Naive thymus-derived CD4-positive, alpha-beta T cell (primary cell): Measurements from ENCODE around the gene ISX. TPM values are rescaled to one million over a fixed set of nuclear protein-coding genes. Genes with fewer than 3 reads are reported as not detected.

ENCODE experiments used
- ATAC-seq: fragments of 150-1000 bp; cut with Tn5 transposase; 2 replicates; pipeline ENCODE4 v1.10.0; 2021; ENCODE audit warnings: mild to moderate bottlenecking, moderate library complexity
- CTCF ChIA-PET: fragments of 350-600 bp; sonication (Branson Sonifier 250); formaldehyde crosslinking; loops from one replicate; lab custom pipeline; 2021; ENCODE audit warnings: antibody characterized with exemption; lab: Charles Lee
- POLR2A ChIA-PET: fragments of 350-600 bp; sonication (Branson Sonifier 250); formaldehyde crosslinking; loops from one replicate; lab custom pipeline; 2021; ENCODE audit warnings: antibody characterized with exemption, inconsistent platforms; lab: Charles Lee
- DNase-seq, 9 donors: peaks; one replicate each; pipeline versions ENCODE4 v3.0.0 to v3.0.0-alpha.2; 2020 to 2022; ENCODE audit warnings: mixed read lengths in 1 of 9
- H3K27ac ChIP-seq: one replicate; pipeline ENCODE4 v1.7.0; 2013; ENCODE audit warnings: mild to moderate bottlenecking, low read depth, low read length, moderate library complexity
- H3K27me3 ChIP-seq, 2 donors: one replicate each; pipeline ENCODE4 v1.7.0; 2013; ENCODE audit warnings: low read length in 2 of 2, mild to moderate bottlenecking in 2 of 2, moderate library complexity in 2 of 2; ENCODE audit not compliant: control insufficient read depth in 2 of 2, insufficient read depth in 2 of 2
- H3K36me3 ChIP-seq, 3 experiments: 1 replicate in 2 of 3; 2 replicates in 1 of 3; pipeline ENCODE4 v1.7.0; 2013; ENCODE audit warnings: low read length in 3 of 3, mild to moderate bottlenecking in 3 of 3, moderate library complexity in 1 of 3; ENCODE audit not compliant: insufficient read depth in 3 of 3, control insufficient read depth in 2 of 3
- H3K4me1 ChIP-seq, 2 donors: one replicate each; pipeline ENCODE4 v1.7.0; 2013; ENCODE audit warnings: low read length in 2 of 2, mild to moderate bottlenecking in 2 of 2, moderate library complexity in 1 of 2; ENCODE audit not compliant: control insufficient read depth in 2 of 2, insufficient read depth in 2 of 2
- H3K4me3 ChIP-seq: 2 replicates; pipeline ENCODE4 v1.7.0; 2013; ENCODE audit warnings: mild to moderate bottlenecking, low read length
- H3K9me3 ChIP-seq, 3 experiments: 1 replicate in 2 of 3; 2 replicates in 1 of 3; pipeline ENCODE4 v1.7.0; 2013; ENCODE audit warnings: low read length in 3 of 3; ENCODE audit not compliant: control insufficient read depth in 2 of 3
- H3K27ac Mint-ChIP-seq, 9 donors: one replicate each; pipeline ENCODE4 v1.8.0; 2020 to 2022; ENCODE audit warnings: mixed read lengths in 9 of 9, mild to moderate bottlenecking in 8 of 9, moderate library complexity in 5 of 9, inconsistent platforms in 2 of 9
- H3K27me3 Mint-ChIP-seq, 5 donors: one replicate each; pipeline ENCODE4 v1.8.0; 2021 to 2022; ENCODE audit warnings: mixed read lengths in 5 of 5, mild to moderate bottlenecking in 1 of 5
- H3K36me3 Mint-ChIP-seq, 5 donors: one replicate each; pipeline ENCODE4 v1.8.0; 2020 to 2022; ENCODE audit warnings: mixed read lengths in 5 of 5, mild to moderate bottlenecking in 3 of 5, inconsistent platforms in 1 of 5
- H3K4me1 Mint-ChIP-seq, 7 donors: one replicate each; pipeline ENCODE4 v1.8.0; 2020 to 2022; ENCODE audit warnings: mixed read lengths in 7 of 7, mild to moderate bottlenecking in 3 of 7, inconsistent platforms in 1 of 7
- H3K4me3 Mint-ChIP-seq, 10 donors: one replicate each; pipeline ENCODE4 v1.8.0; 2020 to 2022; ENCODE audit warnings: mild to moderate bottlenecking in 10 of 10, mixed read lengths in 10 of 10, moderate library complexity in 6 of 10, inconsistent platforms in 2 of 10
- H3K9me3 Mint-ChIP-seq, 11 donors: one replicate each; pipeline ENCODE4 v1.8.0; 2020 to 2022; ENCODE audit warnings: mixed read lengths in 11 of 11, mild to moderate bottlenecking in 4 of 11, inconsistent platforms in 1 of 11, moderate library complexity in 1 of 11
- intact Hi-C, 2 donors: fragments of 100-400 bp; cut with micrococcal nuclease; formaldehyde crosslinking; loops; one replicate each; pipeline ENCODE4 v1.15.1; 2023
- polyA plus RNA-seq, 2 donors: library from polyadenylated mRNA; unstranded; fragments of 300-500 nt; fragmentation: Illumina TruSeq; gene quantifications; one replicate each; pipeline ENCODE4 v1.2.3, GENCODE V29; 2021
- total RNA-seq, 6 experiments: library from RNA in 5 of 6; stranded (reverse) in 5 of 6; gene quantifications; 1 replicate in 5 of 6; 2 replicates in 1 of 6; pipeline ENCODE4 v1.2.3 and lab custom pipeline; 2021 to 2026

The ISX gene
- total RNA-seq (not detected), polyA plus RNA-seq (not detected), total RNA-seq (lab: John Stamatoyannopoulos, UW) (not detected)

- Mint-ChIP-seq H3K36me3 (no peaks in the 10 kb centered on the region), H3K4me3 (no peak within 1 kb of the TSS), H3K9me3 (peaks cover 0 to 2% (median 0%) of the 10 kb centered on the region in 11 donors), H3K4me1 (peaks cover 0 to 5% (median 0%) of the 10 kb centered on the region in 7 donors), H3K27me3 (peaks cover 0 to 22% (median 9%) of the 10 kb centered on the region in 5 donors), H3K27ac (no peak within 1 kb of the TSS)
- ChIA-PET CTCF (no interaction called here), POLR2A (no interaction called here)
- no peaks in the 10 kb centered on the region for H3K9me3 ChIP-seq
- no peaks in the 10 kb centered on the region for H3K4me1 ChIP-seq
- no peaks in the 10 kb centered on the region for H3K36me3 ChIP-seq
- intact Hi-C loops, result no loop called here
- DNase-seq (no peak), ATAC-seq (no peak)
- no peak within 1 kb of the TSS for H3K27ac ChIP-seq
- no peaks in the 10 kb centered on the region for H3K27me3 ChIP-seq
- H3K4me3 ChIP-seq, result no peak within 1 kb of the TSS
These were observed at the start of gene ISX for GRCh38 chr22:35065796-35066218. ISX (plus strand) TSS chr22:35066158; CDS start chr22:35067088, 930 bp downstream.

DNA sequence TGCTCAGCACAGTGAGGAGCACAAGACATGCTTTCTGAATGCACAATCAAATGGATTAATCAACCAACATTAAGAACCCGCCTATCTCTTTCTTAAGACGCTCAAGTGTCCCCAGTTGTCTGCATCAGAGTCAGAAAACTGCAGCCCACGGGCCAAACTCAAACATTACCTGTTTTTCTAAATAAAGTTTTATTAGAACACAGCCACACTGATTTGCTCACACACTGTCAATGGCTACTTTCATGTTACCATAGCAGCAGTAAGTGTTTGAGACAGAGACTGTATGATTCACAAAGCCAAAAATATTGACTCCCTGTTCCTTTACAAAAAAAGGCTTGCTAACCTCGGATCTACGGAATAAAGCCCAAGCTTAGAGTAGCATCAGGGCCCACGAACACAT lies 49.0 kb upstream of the ISX start:
- Mint-ChIP-seq H3K4me1 (no peaks in the 10 kb centered on the region), H3K4me3 (no peak overlapping the region), H3K9me3 (no peaks in the 10 kb centered on the region), H3K27me3 (peaks cover 0 to 41% (median 6%) of the 10 kb centered on the region in 5 donors), H3K27ac (no peak overlapping the region), H3K36me3 (no peaks in the 10 kb centered on the region)
- Histone ChIP-seq H3K4me3 (no peak overlapping the region), H3K9me3 (no peaks in the 10 kb centered on the region), H3K4me1 (no peaks in the 10 kb centered on the region), H3K27me3 (no peaks in the 10 kb centered on the region), H3K36me3 (no peaks in the 10 kb centered on the region), H3K27ac (no peak overlapping the region)
- ChIA-PET CTCF (no interaction called here), POLR2A (no interaction called here)
- DNase-seq (no peak), ATAC-seq (no peak)
- intact Hi-C loops, result no loop called here

DNA sequence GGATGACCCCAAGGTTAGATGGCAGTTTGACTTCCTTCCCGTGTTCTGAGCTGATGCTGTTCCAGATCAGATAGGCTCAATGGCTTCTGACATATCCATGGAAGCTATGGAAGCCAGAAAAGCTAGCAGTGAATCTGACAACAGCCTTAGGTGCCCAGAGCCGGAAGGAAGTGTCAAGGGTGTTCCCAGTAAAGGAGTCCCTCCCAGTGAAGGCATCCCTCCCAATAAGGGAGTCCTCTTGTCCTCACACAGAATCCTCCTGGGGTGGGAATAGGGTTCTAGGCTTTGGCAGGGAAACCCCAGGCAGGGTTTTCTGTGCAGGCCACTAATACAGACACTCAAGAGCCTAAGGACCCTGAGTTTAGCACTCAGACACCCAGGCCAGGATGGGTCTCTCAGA lies 47.0 kb upstream of the ISX start:
- H3K4me1 ChIP-seq, result no peaks in the 10 kb centered on the region
- ATAC-seq (no peak), DNase-seq (no peak)
- no peaks in the 10 kb centered on the region for H3K36me3 ChIP-seq
- no peak overlapping the region for H3K27ac ChIP-seq
- no peaks in the 10 kb centered on the region for H3K27me3 ChIP-seq
- Mint-ChIP-seq H3K27ac (no peak overlapping the region), H3K36me3 (no peaks in the 10 kb centered on the region), H3K27me3 (peaks cover under 1 to 53% (median 14%) of the 10 kb centered on the region in 5 donors), H3K9me3 (peaks cover 0 to 4% (median 0%) of the 10 kb centered on the region in 11 donors), H3K4me1 (peaks cover 0 to 1% (median 0%) of the 10 kb centered on the region in 7 donors), H3K4me3 (no peak overlapping the region)
- H3K9me3 ChIP-seq, result no peaks in the 10 kb centered on the region
- no peak overlapping the region for H3K4me3 ChIP-seq
- CTCF ChIA-PET, result no interaction called here
- intact Hi-C loops, result no loop called here
- POLR2A ChIA-PET, result no interaction called here

GRCh38 chr22:35020517-35020916 lies 45.4 kb upstream of the ISX start:
- intact Hi-C loops, result loop anchor here in 1 of 2 donors (5.0 kb wide), 1 partner anchor 1718 kb away; no protein-coding TSS in a partner anchor
- Histone ChIP-seq H3K27me3 (no peaks in the 10 kb centered on the region), H3K27ac (no peak overlapping the region), H3K36me3 (no peaks in the 10 kb centered on the region), H3K4me1 (no peaks in the 10 kb centered on the region), H3K9me3 (no peaks in the 10 kb centered on the region), H3K4me3 (no peak overlapping the region)
- Mint-ChIP-seq H3K36me3 (no peaks in the 10 kb centered on the region), H3K27me3 (peaks cover 4 to 59% (median 26%) of the 10 kb centered on the region in 5 donors), H3K4me1 (peaks cover 0 to 3% (median 2%) of the 10 kb centered on the region in 7 donors), H3K9me3 (peaks cover 0 to 10% (median 0%) of the 10 kb centered on the region in 11 donors), H3K4me3 (no peak overlapping the region), H3K27ac (no peak overlapping the region)
- CTCF ChIA-PET, result no interaction called here
- POLR2A ChIA-PET, result no interaction called here
- DNase-seq (no peak), ATAC-seq (no peak)

DNA sequence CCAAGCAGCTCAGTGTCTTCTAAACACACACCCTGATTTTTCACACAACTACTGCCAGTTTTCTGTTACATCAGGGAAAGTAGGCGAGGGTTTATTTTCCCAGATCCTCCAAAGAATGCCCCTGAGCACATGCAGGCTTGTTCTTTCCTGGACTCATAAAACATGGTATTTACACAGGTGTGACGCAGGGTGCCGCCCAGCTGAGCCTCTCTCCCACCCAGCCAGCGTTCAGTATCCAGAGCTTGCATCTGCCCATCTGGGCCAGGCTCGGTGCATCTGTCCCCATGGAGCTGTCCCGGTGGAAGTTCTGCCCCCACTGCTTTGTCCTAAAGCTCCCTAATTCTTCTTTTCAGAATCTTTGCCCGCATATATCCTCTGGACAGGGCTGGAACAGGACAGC lies 44.8 kb upstream of the ISX start:
- Histone ChIP-seq H3K4me3 (no peak overlapping the region), H3K36me3 (no peaks in the 10 kb centered on the region), H3K27ac (no peak overlapping the region), H3K27me3 (no peaks in the 10 kb centered on the region), H3K4me1 (no peaks in the 10 kb centered on the region), H3K9me3 (no peaks in the 10 kb centered on the region)
- no peaks in the 10 kb centered on the region for H3K36me3 Mint-ChIP-seq
- H3K27me3 Mint-ChIP-seq, result peaks cover 8 to 59% (median 29%) of the 10 kb centered on the region in 5 donors
- CTCF ChIA-PET, result no interaction called here
- H3K27ac Mint-ChIP-seq, result no peak overlapping the region
- intact Hi-C loops, result loop anchor here in 1 of 2 donors (5.0 kb wide), 1 partner anchor 1719 kb away; no protein-coding TSS in a partner anchor
- peaks cover 0 to 3% (median 2%) of the 10 kb centered on the region in 7 donors for H3K4me1 Mint-ChIP-seq
- POLR2A ChIA-PET, result no interaction called here
- H3K9me3 Mint-ChIP-seq, result peaks cover 0 to 15% (median 0%) of the 10 kb centered on the region in 11 donors
- no peak overlapping the region for H3K4me3 Mint-ChIP-seq
- ATAC-seq (no peak), DNase-seq (no peak)

- no peaks in the 10 kb centered on the region for H3K36me3 ChIP-seq
- intact Hi-C loops, result loop anchor here in 1 of 2 donors (5.0 kb wide), 1 partner anchor 1720 kb away; no protein-coding TSS in a partner anchor
These were observed 43.7 kb upstream of the ISX start for GRCh38 chr22:35022291-35022690.

More at GRCh38 chr22:35022291-35022690, 43.7 kb upstream of the ISX start:
- no peak overlapping the region for H3K27ac ChIP-seq
- H3K9me3 ChIP-seq, result no peaks in the 10 kb centered on the region
- DNase-seq, result no peak
- no peaks in the 10 kb centered on the region for H3K4me1 ChIP-seq
- Mint-ChIP-seq H3K4me3 (no peak overlapping the region), H3K27ac (no peak overlapping the region), H3K4me1 (peaks cover 0 to 3% (median 2%) of the 10 kb centered on the region in 7 donors), H3K9me3 (peaks cover 0 to 25% (median 3%) of the 10 kb centered on the region in 11 donors), H3K36me3 (no peaks in the 10 kb centered on the region), H3K27me3 (peaks cover 8 to 65% (median 33%) of the 10 kb centered on the region in 5 donors)
- H3K4me3 ChIP-seq, result no peak overlapping the region
- ATAC-seq, result no peak
- ChIA-PET POLR2A (no interaction called here), CTCF (no interaction called here)
- H3K27me3 ChIP-seq, result no peaks in the 10 kb centered on the region
